Dedifferentiated amniotic fluid mesenchymal stem cell (primary cell): Measurements from ENCODE around the gene SRPRA.
"Not testable (repeated sequence)": the region's sequence is repeated elsewhere in the genome, so short reads cannot be mapped to it uniquely, and the experiment has no call there.

Experiments used
- DNase-seq: peaks from one replicate; pipeline ENCODE4 v3.0.0-alpha.2; 2016; ENCODE audit errors: extremely low spot score

SRPRA gene

GRCh38 chr11:126268708-126269579 is at the start of gene SRPRA, which contains the start of gene FOXRED1:
SRPRA (minus strand) TSS chr11:126268895; CDS start chr11:126268804, 91 bp downstream.
FOXRED1 (plus strand) TSS chr11:126269154; CDS start chr11:126269207, 53 bp downstream.
- peak; percentile 99 for DNase-seq

GRCh38 chr11:126317756-126318573 is 49.3 kb upstream of the SRPRA start:
- peak; percentile 79 for DNase-seq

GRCh38 chr11:126317432-126317755 is 48.7 kb upstream of the SRPRA start:
- DNase-seq, result no peak

- no peak for DNase-seq
Measured at GRCh38 chr11:126313826-126314225, 45.1 kb upstream of the SRPRA start.

- DNase-seq, result no peak
Measured at GRCh38 chr11:126312961-126313360, 44.3 kb upstream of the SRPRA start.

GRCh38 chr11:126311401-126312291 is 43.0 kb upstream of the SRPRA start:
- DNase-seq, result no peak

GRCh38 chr11:126310992-126311310 is 42.3 kb upstream of the SRPRA start:
- no peak for DNase-seq

- DNase-seq, result peak; percentile 57
Measured at GRCh38 chr11:126310200-126310991, 41.7 kb upstream of the SRPRA start.

- not testable (repeated sequence) for DNase-seq
Measured at GRCh38 chr11:126308771-126309170, 40.1 kb upstream of the SRPRA start.

- no peak for DNase-seq
Measured at GRCh38 chr11:126308271-126308671, 39.6 kb upstream of the SRPRA start.

- peak; percentile 55 for DNase-seq
Measured at GRCh38 chr11:126307706-126308105, 39.0 kb upstream of the SRPRA start.

GRCh38 chr11:126305699-126306098 is 37.0 kb upstream of the SRPRA start:
- no peak for DNase-seq

- no peak for DNase-seq
Measured at GRCh38 chr11:126304457-126305075, 35.9 kb upstream of the SRPRA start.

- DNase-seq, result peak; percentile 84
Measured at GRCh38 chr11:126303623-126304456, 35.1 kb upstream of the SRPRA start, which contains the start of gene DCPS. DCPS (plus strand) TSS chr11:126304060; CDS start chr11:126304081, 21 bp downstream.

- DNase-seq, result no peak
Measured at GRCh38 chr11:126297004-126297403, 28.3 kb upstream of the SRPRA start.

GRCh38 chr11:126293726-126294125 is 25.0 kb upstream of the SRPRA start:
- DNase-seq, result no peak

GRCh38 chr11:126290887-126291286 is 22.2 kb upstream of the SRPRA start:
- DNase-seq, result no peak

GRCh38 chr11:126288237-126288636 is 19.5 kb upstream of the SRPRA start:
- no peak for DNase-seq

- peak; percentile 84 for DNase-seq
Measured at GRCh38 chr11:126284829-126285228, 16.1 kb upstream of the SRPRA start.
